GM12864 (cell line): ENCODE data around the gene TSTD1.

Experiments used
- DNase-seq: peaks from one replicate; pipeline ENCODE4 v3.0.0-alpha.2; 2011; ENCODE audit warnings: low read depth
- H3K4me3 ChIP-seq: 2 replicates; pipeline ENCODE4 v1.5.1; 2011; ENCODE audit warnings: mild to moderate bottlenecking, low read depth, low read length, control low read depth
- CTCF ChIP-seq: IDR thresholded peaks from 2 replicates; pipeline ENCODE4 v1.5.1; 2011; ENCODE audit warnings: low read depth, mild to moderate bottlenecking, moderate library complexity, low read length, control low read depth, inconsistent platforms; ENCODE audit errors: missing control alignments

TSTD1 gene

DNA sequence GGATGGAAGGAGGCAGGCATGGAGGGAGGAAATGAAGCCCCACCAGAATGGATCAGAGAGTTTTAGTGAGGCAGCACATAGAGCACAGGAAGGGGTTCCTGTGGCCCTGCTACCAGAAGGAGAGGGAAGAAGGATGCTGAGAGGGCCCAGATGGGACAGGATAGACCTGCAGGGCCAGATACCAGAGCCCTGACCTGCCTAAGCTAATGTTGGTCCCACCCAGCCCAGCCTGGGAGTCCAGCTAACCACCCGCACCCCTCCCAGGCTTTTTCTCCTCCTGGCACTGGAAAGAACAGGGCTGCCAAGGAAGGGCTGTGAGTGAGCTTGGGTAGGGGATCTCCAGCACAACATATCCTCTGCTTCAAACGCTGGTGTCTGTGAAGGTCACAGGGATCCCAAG is 43.7 kb upstream of the TSTD1 start:
- H3K4me3 ChIP-seq = no peak overlapping the region
- no peak for TF ChIP-seq CTCF
- no peak for DNase-seq

DNA sequence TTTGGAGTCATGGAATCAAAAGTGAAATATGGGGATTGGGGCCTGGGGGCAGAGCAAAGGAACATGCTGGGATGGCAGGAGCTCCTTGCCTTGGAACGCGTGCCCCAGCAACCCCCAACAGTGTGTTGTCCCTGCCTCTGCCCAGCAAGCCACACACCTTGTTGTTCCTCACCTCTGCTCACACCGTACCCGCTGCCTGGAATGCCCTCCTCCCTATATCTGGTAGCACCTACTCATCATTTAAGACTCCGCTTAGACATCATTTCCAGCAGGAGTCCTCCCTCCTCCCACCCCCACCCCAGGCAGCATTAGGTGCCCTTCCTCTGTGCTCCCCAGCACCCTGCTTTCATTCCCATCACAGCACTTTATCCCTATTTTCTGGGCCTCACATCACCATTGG is 42.8 kb upstream of the TSTD1 start:
- TF ChIP-seq CTCF = no peak
- no peak for DNase-seq

GRCh38 chr1:161080441-161081405 is 42.0 kb upstream of the TSTD1 start:
- no peak overlapping the region for H3K4me3 ChIP-seq

More for the DNA sequence above, 42.8 kb upstream of the TSTD1 start:
- H3K4me3 ChIP-seq = no peak overlapping the region

GRCh38 chr1:161079436-161080110 is 40.8 kb upstream of the TSTD1 start:
- TF ChIP-seq CTCF = no peak
- DNase-seq = no peak
- H3K4me3 ChIP-seq = no peak overlapping the region

More at GRCh38 chr1:161080441-161081405, 42.0 kb upstream of the TSTD1 start:
- no peak for TF ChIP-seq CTCF
- no peak for DNase-seq

DNA sequence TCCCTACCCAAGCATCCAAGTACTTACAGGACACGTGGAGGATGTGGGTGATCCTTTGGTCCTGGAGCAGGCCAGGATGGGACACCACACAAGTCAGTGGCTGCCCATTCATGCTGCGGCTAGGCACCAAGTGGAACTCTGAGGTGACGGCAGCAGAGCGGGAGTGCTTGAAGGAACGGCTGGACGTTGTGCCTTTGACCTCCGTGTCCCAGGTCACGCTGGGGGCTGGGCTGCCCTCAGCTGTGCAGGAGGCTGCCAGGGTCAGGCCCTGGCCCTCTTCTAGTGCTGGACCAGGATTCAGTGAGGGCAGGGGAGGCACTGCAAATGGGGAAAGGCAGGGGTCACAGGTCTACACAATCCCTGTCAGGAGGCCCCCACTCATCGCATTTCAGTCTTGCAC is 38.7 kb upstream of the TSTD1 start:
- H3K4me3 ChIP-seq = no peak overlapping the region
- DNase-seq = no peak
- TF ChIP-seq CTCF = no peak

- no peak overlapping the region for H3K4me3 ChIP-seq
- TF ChIP-seq CTCF = no peak
- no peak for DNase-seq
Observed at GRCh38 chr1:161076410-161076809, 37.6 kb upstream of the TSTD1 start.
